Adrenal gland (tissue), 5 donors: ENCODE results near the gene WBP1.

Experiments
- CTCF ChIP-seq, 6 experiments: fragments of 450-650 bp in 4 of 6; fragments of 200-600 bp in 2 of 6; sonication (generic) in 1 of 6; IDR thresholded peaks; 1 replicate in 5 of 6; 2 replicates in 1 of 6; pipeline versions ENCODE4 v1.5.1 to v1.8.0; 2016 to 2021; ENCODE audit warnings: antibody characterized with exemption in 6 of 6, mild to moderate bottlenecking in 2 of 6, moderate library complexity in 1 of 6
- POLR2A ChIP-seq, 2 donors: fragments of 450-650 bp; IDR thresholded peaks; one replicate each; pipeline ENCODE4 v1.6.1; 2017; ENCODE audit warnings: antibody characterized with exemption in 2 of 2, mild to moderate bottlenecking in 2 of 2, moderate library complexity in 1 of 2
- donor health status: DM: no; HTN: no; CAD: no.

GRCh38 chr2:74499940-74500577 is 41.8 kb downstream of the WBP1 start:
- TF ChIP-seq CTCF (IDR thresholded peaks at IDR 0.05) (no peak), POLR2A (IDR thresholded peaks at IDR 0.05) (no peak)
